WTC11 (cell line): Measurements from ENCODE around the gene DENND6A. TPM values are rescaled to one million over a fixed set of nuclear protein-coding genes. Genes with fewer than 3 reads are reported as not detected.

Source experiments
- ATAC-seq: fragments of 200-7000 bp; cut with Tn5 transposase; 2 replicates; pipeline ENCODE4 v1.10.0; 2021; ENCODE audit warnings: mild to moderate bottlenecking, moderate library complexity
- CTCF ChIA-PET: fragments of 300-600 bp; sonication (Branson Sonifier 250); formaldehyde crosslinking; loops from one replicate; lab custom pipeline; 2021; ENCODE audit warnings: antibody characterized with exemption; lab: Charles Lee
- POLR2A ChIA-PET: fragments of 350-600 bp; sonication (Branson Sonifier 250); formaldehyde crosslinking; loops from one replicate; lab custom pipeline; 2021; ENCODE audit warnings: antibody characterized with exemption; lab: Charles Lee
- DNase-seq: peaks from one replicate; pipeline ENCODE4 v3.0.0; 2021; ENCODE audit warnings: low spot score
- H3K27ac Mint-ChIP-seq: 2 replicates; pipeline ENCODE4 v1.8.0; 2021; ENCODE audit warnings: mixed read lengths
- H3K27me3 Mint-ChIP-seq: 2 replicates; pipeline ENCODE4 v1.8.0; 2021; ENCODE audit warnings: low read depth, mild to moderate bottlenecking, moderate library complexity, mixed read lengths
- H3K36me3 Mint-ChIP-seq: 2 replicates; pipeline ENCODE4 v1.8.0; 2021; ENCODE audit warnings: mixed read lengths
- H3K4me1 Mint-ChIP-seq: 2 replicates; pipeline ENCODE4 v1.8.0; 2022; ENCODE audit warnings: mixed read lengths
- H3K4me3 Mint-ChIP-seq: 2 replicates; pipeline ENCODE4 v1.8.0; 2021; ENCODE audit warnings: mild to moderate bottlenecking, moderate library complexity, mixed read lengths
- H3K9me3 Mint-ChIP-seq: 2 replicates; pipeline ENCODE4 v1.8.0; 2021; ENCODE audit warnings: mixed read lengths
- ARID4B ChIP-seq: sonication (generic); formaldehyde crosslinking; IDR thresholded peaks from 2 replicates; pipeline ENCODE4 v1.8.0; 2023; ENCODE audit warnings: missing genetic modification reagents, mild to moderate bottlenecking, borderline replicate concordance
- CBFB ChIP-seq: sonication (generic); formaldehyde crosslinking; IDR thresholded peaks from 2 replicates; pipeline ENCODE4 v1.8.1; 2022; ENCODE audit warnings: mild to moderate bottlenecking, low read depth, missing genetic modification reagents
- ELF4 ChIP-seq: sonication (generic); formaldehyde crosslinking; IDR thresholded peaks from 2 replicates; pipeline ENCODE4 v1.8.1; 2022; ENCODE audit warnings: low read depth, mild to moderate bottlenecking, moderate library complexity, missing genetic modification reagents
- GRHL2 ChIP-seq: fragments of 250-450 bp; sonication (Bioruptor Pico); IDR thresholded peaks from 2 replicates; pipeline ENCODE4 v1.8.0; 2022; ENCODE audit warnings: mild to moderate bottlenecking, moderate library complexity; ENCODE audit not compliant: insufficient replicate concordance, severe bottlenecking
- IRF2 ChIP-seq: sonication (generic); formaldehyde crosslinking; IDR thresholded peaks from 2 replicates; pipeline ENCODE4 v1.8.0; 2022; ENCODE audit warnings: low read depth, missing genetic modification reagents, borderline replicate concordance
- JAZF1 ChIP-seq: fragments of 250-450 bp; sonication (Bioruptor Pico); IDR thresholded peaks from 2 replicates; pipeline ENCODE4 v1.9.0; 2021; ENCODE audit warnings: moderate library complexity, mild to moderate bottlenecking, inconsistent platforms
- NFATC4 ChIP-seq: fragments of 250-450 bp; sonication (Bioruptor Pico); IDR thresholded peaks from 2 replicates; pipeline ENCODE4 v1.9.0; 2021; ENCODE audit warnings: mild to moderate bottlenecking
- NFYB ChIP-seq: sonication (generic); formaldehyde crosslinking; conservative IDR thresholded peaks from 2 replicates; pipeline ENCODE4 v1.8.0; 2022; ENCODE audit warnings: low read depth, missing genetic modification reagents
- NR2C2 ChIP-seq: sonication (generic); formaldehyde crosslinking; IDR thresholded peaks from 2 replicates; pipeline ENCODE4 v1.8.0; 2022; ENCODE audit warnings: mild to moderate bottlenecking, missing genetic modification reagents
- SOX15 ChIP-seq: fragments of 250-450 bp; sonication (Bioruptor Pico); IDR thresholded peaks from 2 replicates; pipeline ENCODE4 v1.9.0; 2021; ENCODE audit warnings: mild to moderate bottlenecking
- TP53 ChIP-seq: sonication (generic); formaldehyde crosslinking; IDR thresholded peaks from 2 replicates; pipeline ENCODE4 v1.8.1; 2023; ENCODE audit warnings: mild to moderate bottlenecking, missing genetic modification reagents
- ZBTB21 ChIP-seq: sonication (generic); formaldehyde crosslinking; IDR thresholded peaks from 2 replicates; pipeline ENCODE4 v1.8.1; 2023; ENCODE audit warnings: mild to moderate bottlenecking, missing genetic modification reagents, borderline replicate concordance
- ZNF138 ChIP-seq: sonication (generic); formaldehyde crosslinking; conservative IDR thresholded peaks from 2 replicates; pipeline ENCODE4 v1.8.1; 2022; ENCODE audit warnings: mild to moderate bottlenecking, moderate library complexity, missing genetic modification reagents
- ZNF232 ChIP-seq: sonication (generic); formaldehyde crosslinking; IDR thresholded peaks from 2 replicates; pipeline ENCODE4 v1.8.0; 2022; ENCODE audit warnings: mild to moderate bottlenecking, missing genetic modification reagents
- ZNF512 ChIP-seq: sonication (generic); formaldehyde crosslinking; IDR thresholded peaks from 2 replicates; pipeline ENCODE4 v1.8.1; 2022; ENCODE audit warnings: missing genetic modification reagents, borderline replicate concordance
- ZNF671 ChIP-seq: fragments of 250-450 bp; sonication (Bioruptor Pico); IDR thresholded peaks from 2 replicates; pipeline ENCODE4 v1.8.0; 2021; ENCODE audit warnings: mild to moderate bottlenecking
- total RNA-seq: library from RNA; stranded (reverse); gene quantifications from 3 replicates; pipeline ENCODE4 v1.2.3, GENCODE V29; 2021
- TF ChIP-seq, protein P1 (sequence below): sonication (generic); formaldehyde crosslinking; IDR thresholded peaks from 2 replicates; pipeline ENCODE4 v1.8.0; 2022; ENCODE audit warnings: mild to moderate bottlenecking, missing genetic modification reagents
- TF ChIP-seq, protein P2 (sequence below): fragments of 250-450 bp; sonication (Bioruptor Pico); IDR thresholded peaks from 2 replicates; pipeline ENCODE4 v1.9.0; 2021; ENCODE audit warnings: mild to moderate bottlenecking
- TF ChIP-seq, protein P3 (sequence below): sonication (generic); formaldehyde crosslinking; IDR thresholded peaks from 2 replicates; pipeline ENCODE4 v1.8.1; 2023; ENCODE audit warnings: mild to moderate bottlenecking, missing genetic modification reagents, borderline replicate concordance

The DENND6A gene
- total RNA-seq, 1 experiment from 2014 or later = 13.9 TPM

DNA sequence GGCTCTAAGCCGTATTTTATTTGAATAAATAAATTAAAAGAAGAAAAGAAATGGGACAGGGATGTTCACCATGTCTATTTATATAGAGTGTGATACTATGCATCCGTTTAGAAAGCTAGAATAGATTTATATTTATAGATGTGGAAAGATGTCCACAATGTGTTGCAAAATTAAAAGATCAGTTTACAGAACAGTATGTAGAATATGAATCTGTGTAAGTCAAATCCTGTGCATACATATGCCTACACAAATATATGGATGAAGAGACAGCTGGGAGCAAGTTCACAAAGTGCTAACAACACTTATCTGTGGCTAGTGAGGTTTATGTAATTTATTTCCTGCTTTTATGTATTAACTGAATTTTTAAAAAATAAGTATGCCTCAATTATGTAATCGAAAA lies 37.8 kb upstream of the DENND6A start:
- POLR2A ChIA-PET = no interaction called here
- H3K36me3 Mint-ChIP-seq = no peaks in the 10 kb centered on the region
- no peak overlapping the region for H3K27ac Mint-ChIP-seq
- no peak overlapping the region for H3K4me3 Mint-ChIP-seq
- no peaks in the 10 kb centered on the region for H3K4me1 Mint-ChIP-seq
- no peak for ATAC-seq
- no peak for TF ChIP-seq ELF4 (CRISPR knock-in tag)
- no peak for TF ChIP-seq ZNF138 (CRISPR knock-in tag)
- TF ChIP-seq ZNF671 (CRISPR knock-in tag) = no peak
- TF ChIP-seq, protein P1, sequence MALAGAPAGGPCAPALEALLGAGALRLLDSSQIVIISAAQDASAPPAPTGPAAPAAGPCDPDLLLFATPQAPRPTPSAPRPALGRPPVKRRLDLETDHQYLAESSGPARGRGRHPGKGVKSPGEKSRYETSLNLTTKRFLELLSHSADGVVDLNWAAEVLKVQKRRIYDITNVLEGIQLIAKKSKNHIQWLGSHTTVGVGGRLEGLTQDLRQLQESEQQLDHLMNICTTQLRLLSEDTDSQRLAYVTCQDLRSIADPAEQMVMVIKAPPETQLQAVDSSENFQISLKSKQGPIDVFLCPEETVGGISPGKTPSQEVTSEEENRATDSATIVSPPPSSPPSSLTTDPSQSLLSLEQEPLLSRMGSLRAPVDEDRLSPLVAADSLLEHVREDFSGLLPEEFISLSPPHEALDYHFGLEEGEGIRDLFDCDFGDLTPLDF (CRISPR knock-in tag) = no peak
- TF ChIP-seq ARID4B (CRISPR knock-in tag) = no peak
- TF ChIP-seq NFATC4 (CRISPR knock-in tag) = no peak
- TF ChIP-seq IRF2 = no peak
- no peak for TF ChIP-seq CBFB (CRISPR knock-in tag)
- no peak for TF ChIP-seq SOX15 (CRISPR knock-in tag)
- TF ChIP-seq NFYB (CRISPR knock-in tag) = no peak
- TF ChIP-seq JAZF1 (CRISPR knock-in tag) = no peak
- TF ChIP-seq, protein P2, sequence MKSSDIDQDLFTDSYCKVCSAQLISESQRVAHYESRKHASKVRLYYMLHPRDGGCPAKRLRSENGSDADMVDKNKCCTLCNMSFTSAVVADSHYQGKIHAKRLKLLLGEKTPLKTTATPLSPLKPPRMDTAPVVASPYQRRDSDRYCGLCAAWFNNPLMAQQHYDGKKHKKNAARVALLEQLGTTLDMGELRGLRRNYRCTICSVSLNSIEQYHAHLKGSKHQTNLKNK = no peak
- no peak for TF ChIP-seq GRHL2 (CRISPR knock-in tag)
- no peak for TF ChIP-seq ZBTB21 (CRISPR knock-in tag)
- no peak for TF ChIP-seq NR2C2 (CRISPR knock-in tag)
- TF ChIP-seq ZNF232 (CRISPR knock-in tag) = no peak
- TF ChIP-seq, protein P3, sequence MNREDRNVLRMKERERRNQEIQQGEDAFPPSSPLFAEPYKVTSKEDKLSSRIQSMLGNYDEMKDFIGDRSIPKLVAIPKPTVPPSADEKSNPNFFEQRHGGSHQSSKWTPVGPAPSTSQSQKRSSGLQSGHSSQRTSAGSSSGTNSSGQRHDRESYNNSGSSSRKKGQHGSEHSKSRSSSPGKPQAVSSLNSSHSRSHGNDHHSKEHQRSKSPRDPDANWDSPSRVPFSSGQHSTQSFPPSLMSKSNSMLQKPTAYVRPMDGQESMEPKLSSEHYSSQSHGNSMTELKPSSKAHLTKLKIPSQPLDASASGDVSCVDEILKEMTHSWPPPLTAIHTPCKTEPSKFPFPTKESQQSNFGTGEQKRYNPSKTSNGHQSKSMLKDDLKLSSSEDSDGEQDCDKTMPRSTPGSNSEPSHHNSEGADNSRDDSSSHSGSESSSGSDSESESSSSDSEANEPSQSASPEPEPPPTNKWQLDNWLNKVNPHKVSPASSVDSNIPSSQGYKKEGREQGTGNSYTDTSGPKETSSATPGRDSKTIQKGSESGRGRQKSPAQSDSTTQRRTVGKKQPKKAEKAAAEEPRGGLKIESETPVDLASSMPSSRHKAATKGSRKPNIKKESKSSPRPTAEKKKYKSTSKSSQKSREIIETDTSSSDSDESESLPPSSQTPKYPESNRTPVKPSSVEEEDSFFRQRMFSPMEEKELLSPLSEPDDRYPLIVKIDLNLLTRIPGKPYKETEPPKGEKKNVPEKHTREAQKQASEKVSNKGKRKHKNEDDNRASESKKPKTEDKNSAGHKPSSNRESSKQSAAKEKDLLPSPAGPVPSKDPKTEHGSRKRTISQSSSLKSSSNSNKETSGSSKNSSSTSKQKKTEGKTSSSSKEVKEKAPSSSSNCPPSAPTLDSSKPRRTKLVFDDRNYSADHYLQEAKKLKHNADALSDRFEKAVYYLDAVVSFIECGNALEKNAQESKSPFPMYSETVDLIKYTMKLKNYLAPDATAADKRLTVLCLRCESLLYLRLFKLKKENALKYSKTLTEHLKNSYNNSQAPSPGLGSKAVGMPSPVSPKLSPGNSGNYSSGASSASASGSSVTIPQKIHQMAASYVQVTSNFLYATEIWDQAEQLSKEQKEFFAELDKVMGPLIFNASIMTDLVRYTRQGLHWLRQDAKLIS (CRISPR knock-in tag) = no peak
- TF ChIP-seq TP53 (CRISPR knock-in tag) = no peak
- no peak for TF ChIP-seq ZNF512
- TF ChIP-seq, all 79 proteins: peak for 0
- DNase-seq = no peak
- CTCF ChIA-PET = no interaction called here
- H3K9me3 Mint-ChIP-seq = no peaks in the 10 kb centered on the region
- H3K27me3 Mint-ChIP-seq = no peaks in the 10 kb centered on the region
